Prostate gland (tissue), 2 donors: Measurements from ENCODE around the gene ARHGEF28.

Source experiments
- CTCF ChIP-seq, 4 experiments: fragments of 200-600 bp in 2 of 4; fragments of 450-650 bp in 2 of 4; sonication (generic) in 2 of 4; IDR thresholded peaks; 1 replicate in 3 of 4; 2 replicates in 1 of 4; pipeline ENCODE4 v1.5.1; 2016 to 2019; ENCODE audit warnings: antibody characterized with exemption in 4 of 4, mild to moderate bottlenecking in 2 of 4, moderate library complexity in 2 of 4
- POLR2A ChIP-seq: fragments of 450-650 bp; IDR thresholded peaks from one replicate; pipeline ENCODE4 v1.6.1; 2016; ENCODE audit warnings: antibody characterized with exemption, mild to moderate bottlenecking
- POLR2AphosphoS5 ChIP-seq: sonication (generic); formaldehyde crosslinking; IDR thresholded peaks from one replicate; pipeline ENCODE4 v1.6.1; 2017; ENCODE audit warnings: antibody characterized with exemption

GRCh38 chr5:73722231-73722630 lies 96.2 kb downstream of the ARHGEF28 start:
- TF ChIP-seq POLR2AphosphoS5, result no peak
- TF ChIP-seq CTCF (IDR thresholded peaks at IDR 0.05), result no peak
- no peak for TF ChIP-seq POLR2A
